ENCODE results near the gene TEX28.

TEX28 gene, protein sequence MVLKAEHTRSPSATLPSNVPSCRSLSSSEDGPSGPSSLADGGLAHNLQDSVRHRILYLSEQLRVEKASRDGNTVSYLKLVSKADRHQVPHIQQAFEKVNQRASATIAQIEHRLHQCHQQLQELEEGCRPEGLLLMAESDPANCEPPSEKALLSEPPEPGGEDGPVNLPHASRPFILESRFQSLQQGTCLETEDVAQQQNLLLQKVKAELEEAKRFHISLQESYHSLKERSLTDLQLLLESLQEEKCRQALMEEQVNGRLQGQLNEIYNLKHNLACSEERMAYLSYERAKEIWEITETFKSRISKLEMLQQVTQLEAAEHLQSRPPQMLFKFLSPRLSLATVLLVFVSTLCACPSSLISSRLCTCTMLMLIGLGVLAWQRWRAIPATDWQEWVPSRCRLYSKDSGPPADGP

DNA sequence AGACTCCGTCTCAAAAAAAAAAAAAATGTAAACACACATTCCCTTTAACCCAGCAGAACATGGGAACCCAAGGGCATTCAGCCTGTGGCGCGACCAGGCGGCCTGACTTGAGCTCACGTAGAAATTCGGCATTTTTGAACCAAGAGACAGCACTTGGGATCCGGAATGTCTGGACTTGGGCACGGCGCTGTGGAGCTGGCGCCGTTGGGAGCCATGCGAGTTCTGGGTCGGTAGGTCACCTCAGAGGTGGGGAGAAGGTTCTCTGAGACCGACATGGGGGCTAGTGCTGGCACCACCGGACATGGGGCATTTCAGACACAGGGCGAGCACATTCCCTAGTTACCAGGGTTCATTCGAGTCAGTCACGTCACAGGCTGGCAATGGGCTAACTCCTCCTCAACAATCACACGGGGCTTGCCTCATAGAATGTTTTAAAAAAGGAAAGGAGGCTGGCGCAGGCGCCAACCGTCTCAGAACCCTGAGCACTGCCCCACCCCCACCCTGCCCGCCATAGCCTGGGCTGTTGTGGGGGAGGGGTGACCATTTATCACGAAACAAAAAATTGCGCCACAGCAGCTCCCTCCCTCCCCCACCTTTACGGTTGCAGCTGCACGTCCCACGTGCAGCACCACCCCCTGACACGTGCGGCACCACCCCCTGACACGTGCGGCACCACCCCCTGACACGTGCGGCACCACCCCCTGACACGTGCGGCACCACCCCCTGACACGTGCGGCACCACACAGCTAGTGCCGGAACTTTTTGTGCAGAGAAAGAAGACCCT, at the start of gene TEX28:
Gene TEX28, minus strand, starts transcription at position 334 of the 784 bp plus-strand sequence. CDS start 3,007 bp downstream, outside the sequence.
- TF ChIP-seq, protein P1, sequence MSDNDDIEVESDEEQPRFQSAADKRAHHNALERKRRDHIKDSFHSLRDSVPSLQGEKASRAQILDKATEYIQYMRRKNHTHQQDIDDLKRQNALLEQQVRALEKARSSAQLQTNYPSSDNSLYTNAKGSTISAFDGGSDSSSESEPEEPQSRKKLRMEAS (IDR thresholded peaks at IDR 0.05) = peak; percentile 32; the same call in 1 of the 2 replicates
- no peak for TF ChIP-seq EGR1 (IDR thresholded peaks at IDR 0.05)

DNA sequence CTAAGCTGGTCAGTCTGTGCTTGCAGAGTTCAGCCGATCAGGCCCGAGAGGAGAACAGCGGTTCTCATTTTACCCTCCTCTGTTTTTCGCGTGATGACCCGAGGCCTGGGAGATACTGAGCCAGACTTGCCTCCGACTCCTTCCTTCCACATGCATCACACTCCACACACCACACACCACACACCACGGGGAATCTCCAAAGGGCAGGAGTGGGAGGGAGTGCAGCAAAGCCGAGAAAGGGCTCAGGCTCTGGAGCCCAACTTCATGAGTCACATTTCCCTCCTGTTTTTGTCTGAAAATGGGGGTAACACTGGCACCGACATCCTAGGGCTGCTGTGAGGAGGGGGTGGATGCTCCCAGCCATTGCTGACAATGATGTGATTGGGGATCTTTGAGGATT, 39.6 kb upstream of the TEX28 start:
- TF ChIP-seq CEBPB (IDR thresholded peaks at IDR 0.05) = no peak

DNA sequence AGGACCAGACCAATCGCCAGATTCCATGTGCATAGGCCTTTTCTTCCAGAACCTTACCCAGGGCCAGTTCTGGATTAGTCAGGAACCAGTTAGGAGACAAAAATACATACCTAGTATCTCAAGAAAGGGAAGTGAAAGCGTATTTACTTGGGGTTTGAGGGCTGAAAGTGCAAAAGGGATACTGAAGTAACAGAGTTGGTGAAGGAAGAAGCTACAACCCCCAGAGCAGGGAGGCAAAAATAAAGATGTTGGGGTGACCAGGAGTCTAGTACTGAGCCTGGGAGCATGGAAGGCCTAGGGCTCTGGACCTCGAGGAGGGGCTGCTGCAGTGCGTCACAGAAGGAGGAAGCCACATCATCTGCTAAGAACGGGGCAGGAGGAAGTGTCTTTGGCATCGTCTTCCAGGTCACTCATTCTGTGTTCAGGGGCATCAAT, 38.9 kb upstream of the TEX28 start:
- TF ChIP-seq, protein P1 (IDR thresholded peaks at IDR 0.05) = no peak
- no peak for TF ChIP-seq TEAD4 (IDR thresholded peaks at IDR 0.05)
- TF ChIP-seq, protein P2, sequence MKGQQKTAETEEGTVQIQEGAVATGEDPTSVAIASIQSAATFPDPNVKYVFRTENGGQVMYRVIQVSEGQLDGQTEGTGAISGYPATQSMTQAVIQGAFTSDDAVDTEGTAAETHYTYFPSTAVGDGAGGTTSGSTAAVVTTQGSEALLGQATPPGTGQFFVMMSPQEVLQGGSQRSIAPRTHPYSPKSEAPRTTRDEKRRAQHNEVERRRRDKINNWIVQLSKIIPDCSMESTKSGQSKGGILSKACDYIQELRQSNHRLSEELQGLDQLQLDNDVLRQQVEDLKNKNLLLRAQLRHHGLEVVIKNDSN (IDR thresholded peaks at IDR 0.05) = no peak

DNA sequence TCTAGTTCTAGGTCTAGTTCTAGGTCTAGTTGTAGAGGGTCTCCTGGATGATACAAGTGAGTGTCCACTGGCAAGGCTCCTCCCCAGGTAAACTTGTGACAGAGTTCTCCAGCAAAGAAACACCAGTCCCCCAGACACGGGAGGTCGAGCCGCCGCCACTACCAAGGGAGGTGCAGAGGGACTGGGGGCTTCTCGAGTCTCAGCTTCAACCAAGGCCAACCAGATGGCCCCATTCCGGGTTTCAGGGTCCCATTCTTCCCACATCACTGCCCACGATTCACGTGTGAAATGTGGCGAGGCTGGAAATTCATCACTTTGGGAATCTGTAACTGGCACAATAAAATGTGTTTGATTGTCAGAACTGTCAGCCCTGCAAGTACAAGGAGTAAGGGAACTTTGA, 38.2 kb upstream of the TEX28 start:
- no peak for TF ChIP-seq TAF1 (IDR thresholded peaks at IDR 0.05; ENCODE audit: low read depth)
- TF ChIP-seq, protein P1 (IDR thresholded peaks at IDR 0.05) = no peak
- TF ChIP-seq EGR1 (IDR thresholded peaks at IDR 0.05) = no peak
- TF ChIP-seq, protein P2 (IDR thresholded peaks at IDR 0.05) = no peak
- no peak for TF ChIP-seq NFIC (IDR thresholded peaks at IDR 0.05)
- no peak for TF ChIP-seq CEBPB (IDR thresholded peaks at IDR 0.05)
- TF ChIP-seq TEAD4 (IDR thresholded peaks at IDR 0.05) = no peak
- no peak for TF ChIP-seq CREB1 (IDR thresholded peaks at IDR 0.05; ENCODE audit: low read depth)
- TF ChIP-seq YY1 (IDR thresholded peaks at IDR 0.05; ENCODE audit: low read depth) = no peak
- TF ChIP-seq EP300 (IDR thresholded peaks at IDR 0.05; ENCODE audit: borderline replicate concordance) = no peak
- no peak for TF ChIP-seq TCF12 (IDR thresholded peaks at IDR 0.05; ENCODE audit: low read depth)
- no peak for TF ChIP-seq FOXM1 (IDR thresholded peaks at IDR 0.05; ENCODE audit: borderline replicate concordance, low read depth)
- TF ChIP-seq, protein P3, sequence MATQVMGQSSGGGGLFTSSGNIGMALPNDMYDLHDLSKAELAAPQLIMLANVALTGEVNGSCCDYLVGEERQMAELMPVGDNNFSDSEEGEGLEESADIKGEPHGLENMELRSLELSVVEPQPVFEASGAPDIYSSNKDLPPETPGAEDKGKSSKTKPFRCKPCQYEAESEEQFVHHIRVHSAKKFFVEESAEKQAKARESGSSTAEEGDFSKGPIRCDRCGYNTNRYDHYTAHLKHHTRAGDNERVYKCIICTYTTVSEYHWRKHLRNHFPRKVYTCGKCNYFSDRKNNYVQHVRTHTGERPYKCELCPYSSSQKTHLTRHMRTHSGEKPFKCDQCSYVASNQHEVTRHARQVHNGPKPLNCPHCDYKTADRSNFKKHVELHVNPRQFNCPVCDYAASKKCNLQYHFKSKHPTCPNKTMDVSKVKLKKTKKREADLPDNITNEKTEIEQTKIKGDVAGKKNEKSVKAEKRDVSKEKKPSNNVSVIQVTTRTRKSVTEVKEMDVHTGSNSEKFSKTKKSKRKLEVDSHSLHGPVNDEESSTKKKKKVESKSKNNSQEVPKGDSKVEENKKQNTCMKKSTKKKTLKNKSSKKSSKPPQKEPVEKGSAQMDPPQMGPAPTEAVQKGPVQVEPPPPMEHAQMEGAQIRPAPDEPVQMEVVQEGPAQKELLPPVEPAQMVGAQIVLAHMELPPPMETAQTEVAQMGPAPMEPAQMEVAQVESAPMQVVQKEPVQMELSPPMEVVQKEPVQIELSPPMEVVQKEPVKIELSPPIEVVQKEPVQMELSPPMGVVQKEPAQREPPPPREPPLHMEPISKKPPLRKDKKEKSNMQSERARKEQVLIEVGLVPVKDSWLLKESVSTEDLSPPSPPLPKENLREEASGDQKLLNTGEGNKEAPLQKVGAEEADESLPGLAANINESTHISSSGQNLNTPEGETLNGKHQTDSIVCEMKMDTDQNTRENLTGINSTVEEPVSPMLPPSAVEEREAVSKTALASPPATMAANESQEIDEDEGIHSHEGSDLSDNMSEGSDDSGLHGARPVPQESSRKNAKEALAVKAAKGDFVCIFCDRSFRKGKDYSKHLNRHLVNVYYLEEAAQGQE (IDR thresholded peaks at IDR 0.05; ENCODE audit: low read depth) = no peak
- no peak for TF ChIP-seq RAD21 (IDR thresholded peaks at IDR 0.05; ENCODE audit: low read depth)
- no peak for TF ChIP-seq ZBTB7A (IDR thresholded peaks at IDR 0.05; ENCODE audit: low read depth)

DNA sequence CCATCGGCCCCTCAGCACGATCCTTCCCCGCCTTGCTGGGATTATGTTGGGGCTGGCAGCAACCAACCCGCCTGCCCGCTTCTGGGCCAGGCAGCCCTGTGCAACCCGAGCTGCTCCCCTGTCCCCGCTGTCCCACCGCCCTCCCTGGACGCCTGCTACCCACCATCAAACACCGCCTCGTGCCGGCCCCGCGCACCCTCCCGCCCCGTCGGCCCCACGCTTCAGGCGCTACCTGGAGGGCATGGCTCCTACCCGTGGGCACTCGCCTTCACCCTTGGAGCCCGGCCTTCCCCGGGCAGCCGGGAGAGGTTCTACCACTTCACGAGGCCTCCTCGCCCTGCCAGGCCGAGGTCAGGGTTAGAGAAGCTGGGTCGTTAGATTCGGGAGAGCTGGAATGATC, 37.6 kb upstream of the TEX28 start:
- TF ChIP-seq, protein P3 (IDR thresholded peaks at IDR 0.05; ENCODE audit: low read depth) = no peak
- no peak for TF ChIP-seq ZBTB7A (IDR thresholded peaks at IDR 0.05; ENCODE audit: low read depth)
- no peak for TF ChIP-seq EP300 (IDR thresholded peaks at IDR 0.05; ENCODE audit: borderline replicate concordance)
- no peak for TF ChIP-seq TAF1 (IDR thresholded peaks at IDR 0.05; ENCODE audit: low read depth)
- TF ChIP-seq, protein P2 (IDR thresholded peaks at IDR 0.05) = no peak
- no peak for TF ChIP-seq TCF12 (IDR thresholded peaks at IDR 0.05; ENCODE audit: low read depth)
- no peak for TF ChIP-seq CREB1 (IDR thresholded peaks at IDR 0.05; ENCODE audit: low read depth)
- no peak for TF ChIP-seq TEAD4 (IDR thresholded peaks at IDR 0.05)
- TF ChIP-seq, protein P1 (IDR thresholded peaks at IDR 0.05) = no peak
- no peak for TF ChIP-seq FOXM1 (IDR thresholded peaks at IDR 0.05; ENCODE audit: borderline replicate concordance, low read depth)
- TF ChIP-seq RAD21 (IDR thresholded peaks at IDR 0.05; ENCODE audit: low read depth) = no peak
- no peak for TF ChIP-seq NFIC (IDR thresholded peaks at IDR 0.05)
- no peak for TF ChIP-seq EGR1 (IDR thresholded peaks at IDR 0.05)
- no peak for TF ChIP-seq CEBPB (IDR thresholded peaks at IDR 0.05)
- TF ChIP-seq YY1 (IDR thresholded peaks at IDR 0.05; ENCODE audit: low read depth) = no peak

Data from Ishikawa (cell line).